NCI-H524 (cell line): ENCODE measurements around the gene SLC35D3.
"Not testable (repeated sequence)": the region's sequence is repeated elsewhere in the genome, so short reads cannot be mapped to it uniquely, and the experiment has no call there.

Experiments
- DNase-seq, 2 experiments: peaks; one replicate each; lab custom pipeline; 2025; lab: John Stamatoyannopoulos, UW

Gene SLC35D3

DNA sequence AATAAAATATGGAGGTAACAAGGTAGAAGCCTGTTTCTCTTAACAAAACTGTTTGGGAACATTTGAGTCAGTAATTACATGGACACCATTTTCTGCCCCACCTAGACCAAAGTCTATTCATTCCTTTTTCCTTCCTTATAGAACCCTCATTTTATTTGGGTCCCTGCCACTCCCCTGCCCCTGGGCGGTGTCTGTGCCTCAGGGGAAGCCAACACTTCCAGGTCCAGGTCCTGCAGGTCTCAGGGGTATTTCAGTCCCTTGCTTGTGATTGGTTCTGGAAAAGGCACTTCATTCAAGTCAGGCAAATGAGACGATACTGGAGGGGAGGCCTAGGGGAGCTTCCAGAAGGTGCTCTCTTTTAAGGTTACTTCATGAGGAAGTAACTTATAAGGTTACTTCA is 42.3 kb downstream of the SLC35D3 start:
- no peak for DNase-seq

DNA sequence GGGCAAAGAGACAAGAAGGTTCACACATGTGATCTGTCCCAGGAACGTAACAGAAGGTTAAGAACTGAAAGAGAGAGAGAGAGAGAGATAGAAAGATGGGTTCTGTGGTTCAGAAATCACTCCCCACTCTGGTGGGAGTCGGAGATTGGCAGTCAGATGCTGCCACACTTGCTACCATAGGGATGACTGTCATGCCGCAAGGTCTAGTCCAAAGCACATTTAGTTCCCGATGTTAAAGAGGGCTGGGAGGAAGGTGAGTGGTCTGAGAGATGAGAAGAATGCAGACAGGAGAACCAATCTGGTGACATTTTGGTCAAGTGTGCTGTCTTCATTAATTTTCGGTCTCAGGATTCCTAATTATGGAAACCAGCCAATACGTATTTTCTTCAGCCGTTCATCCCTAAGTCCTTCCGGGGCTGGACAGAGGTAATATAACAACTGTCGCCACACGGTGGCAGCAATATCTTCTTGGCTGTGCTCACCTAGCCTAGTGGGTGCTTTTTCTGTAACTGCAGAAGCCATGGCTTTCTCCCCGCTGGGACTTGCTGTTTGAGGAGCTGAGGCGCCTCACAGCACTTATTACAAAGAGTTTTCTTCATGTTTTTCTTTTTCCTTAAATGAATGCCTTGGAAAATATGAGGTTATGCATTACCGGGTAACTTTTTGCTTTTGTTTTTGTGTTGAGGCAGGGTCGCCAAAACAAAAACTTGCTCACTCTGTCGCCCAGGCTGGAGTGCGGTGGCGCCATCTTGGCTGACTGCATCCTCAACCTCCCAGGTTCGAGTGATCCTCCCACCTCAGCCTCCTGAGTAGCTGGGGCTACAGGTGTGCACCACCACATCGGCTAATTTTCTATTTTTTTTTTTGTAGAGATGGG is 46.0 kb downstream of the SLC35D3 start:
- peak; percentile 78 to 89 for DNase-seq

DNA sequence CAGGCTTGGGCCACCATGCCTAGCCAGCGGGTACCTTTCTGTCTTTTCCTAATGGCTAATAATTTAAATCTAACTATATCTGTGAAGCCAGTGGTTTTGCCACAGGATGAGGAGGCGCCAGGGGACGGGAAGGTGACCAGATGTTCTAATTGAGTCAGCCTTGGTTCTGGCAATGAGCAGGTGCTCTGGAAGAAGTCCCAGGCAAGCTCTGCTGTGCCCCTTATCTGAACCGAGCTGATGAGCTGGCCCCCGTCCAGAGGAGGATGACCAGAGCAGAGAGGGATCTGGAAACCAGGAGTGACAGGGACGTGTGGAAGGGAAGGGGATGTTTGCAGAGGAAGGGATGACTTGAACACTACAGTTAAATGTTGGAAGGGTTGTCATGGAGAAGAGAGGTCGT is 46.7 kb downstream of the SLC35D3 start:
- DNase-seq: no peak

DNA sequence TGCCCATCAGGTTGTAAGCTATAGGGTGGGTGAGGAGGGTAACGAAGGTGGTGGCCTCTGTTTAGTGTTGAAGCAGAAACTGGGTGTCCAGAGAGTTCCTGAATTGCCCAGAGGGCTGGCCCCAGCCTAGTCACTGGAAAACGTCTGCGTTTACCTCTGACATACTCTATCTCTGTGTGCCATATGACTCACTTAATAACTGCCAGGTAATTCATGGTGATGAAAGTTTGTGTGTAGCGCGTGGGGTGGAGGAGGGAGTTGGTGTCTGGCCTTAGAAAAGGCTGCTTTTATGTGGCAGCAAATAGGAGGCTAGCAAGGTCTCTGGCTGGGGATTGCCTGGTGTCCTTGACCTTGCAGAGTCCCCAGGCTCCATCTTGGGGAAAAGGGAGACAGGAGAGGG is 47.3 kb downstream of the SLC35D3 start:
- no peak for DNase-seq

DNA sequence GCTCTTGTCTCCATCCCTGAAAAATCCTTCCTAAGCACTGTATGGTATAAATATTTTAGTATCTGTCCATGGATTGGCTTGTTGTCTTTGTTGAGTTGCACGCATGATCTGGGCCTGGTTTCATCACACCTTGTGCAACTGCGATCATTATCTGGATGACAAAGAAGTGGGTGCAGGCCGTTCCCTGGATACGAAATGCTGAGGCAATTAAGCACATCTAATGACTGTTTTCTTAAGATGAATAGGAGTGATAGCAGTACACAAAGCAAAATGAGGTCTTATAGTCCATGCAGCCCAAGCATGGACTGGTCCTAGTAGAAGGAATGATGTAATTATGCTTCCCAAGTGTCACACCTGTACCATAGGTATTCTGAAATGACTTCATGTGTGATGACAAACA is 47.8 kb downstream of the SLC35D3 start:
- no peak for DNase-seq

DNA sequence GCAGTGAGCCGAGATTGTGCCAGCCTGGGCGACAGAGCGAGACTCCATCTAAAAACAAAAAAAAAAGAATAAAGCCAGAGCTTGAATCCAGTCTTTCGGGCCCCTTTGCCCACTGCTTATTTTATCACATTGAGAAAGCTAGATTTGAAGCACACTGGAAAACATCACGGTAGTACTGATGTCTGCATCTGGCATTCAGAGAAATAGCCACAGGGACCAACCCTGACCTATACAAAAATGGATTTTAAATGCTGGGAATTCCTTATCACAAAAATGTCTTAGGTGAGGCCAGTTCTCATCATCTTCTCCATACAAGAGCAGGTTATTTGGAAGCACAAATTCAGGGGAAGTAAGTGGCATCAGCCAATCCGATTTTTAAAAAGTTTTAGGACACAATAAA is 49.5 kb downstream of the SLC35D3 start:
- no peak for DNase-seq

DNA sequence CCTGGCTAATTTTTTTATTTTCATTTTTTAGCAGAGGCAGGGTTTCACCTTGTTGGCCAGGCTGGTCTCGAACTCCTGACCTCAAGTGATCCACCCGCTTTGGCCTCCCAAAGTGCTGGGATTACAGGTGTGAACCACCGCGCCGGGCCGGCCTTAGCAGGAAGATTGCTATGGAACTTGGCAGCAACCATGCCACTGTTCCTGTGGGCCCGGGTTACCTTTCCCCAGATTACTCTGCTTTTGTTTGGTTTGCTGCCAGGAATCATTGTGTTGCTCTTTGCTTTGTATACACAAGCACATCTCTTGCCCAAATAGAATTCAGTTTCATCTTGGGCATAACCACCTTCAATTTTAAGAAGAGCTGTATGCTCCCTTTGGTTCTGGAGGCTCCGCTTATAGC is 51.7 kb downstream of the SLC35D3 start:
- not testable (repeated sequence) for DNase-seq
